K562 (cell line): ENCODE data around the gene GCK. TPM values are rescaled to one million over a fixed set of nuclear protein-coding genes. Genes with fewer than 3 reads are reported as not detected.

Experiments
- GABPA ChIP-seq: fragments of 200-800 bp; sonication (Bioruptor generic); conservative IDR thresholded peaks from 2 replicates; pipeline ENCODE4 v1.6.1; 2016; ENCODE audit warnings: low read depth, missing genetic modification characterization, missing compliant biosample characterization
- GATAD2A ChIP-seq: fragments of 450-650 bp; IDR thresholded peaks from 2 replicates; pipeline ENCODE4 v1.6.1; 2017
- GTF2E2 ChIP-seq: fragments of 200-800 bp; sonication (Bioruptor generic); IDR thresholded peaks from 2 replicates; pipeline ENCODE4 v1.6.1; 2016; ENCODE audit warnings: missing genetic modification characterization, missing compliant biosample characterization
- HCFC1 ChIP-seq: IDR thresholded peaks from 2 replicates; pipeline ENCODE4 v1.6.1; 2012; ENCODE audit warnings: low read depth, low read length, improper control_type of control experiment
- MAFF ChIP-seq: IDR thresholded peaks from 2 replicates; pipeline ENCODE4 v1.6.1; 2012; ENCODE audit warnings: low read length, improper control_type of control experiment
- POLR2B ChIP-seq: fragments of 450-650 bp; IDR thresholded peaks from 2 replicates; pipeline ENCODE4 v1.6.1; 2018; ENCODE audit warnings: low read depth; ENCODE audit not compliant: partially characterized antibody
- SIRT6 ChIP-seq: IDR thresholded peaks from one replicate; pipeline ENCODE4 v1.6.1; 2012; ENCODE audit warnings: low read depth, mild to moderate bottlenecking, control low read depth, inconsistent platforms, low read length, moderate library complexity
- STAT5B ChIP-seq: fragments of 250-450 bp; sonication (Bioruptor Pico); IDR thresholded peaks from 2 replicates; pipeline ENCODE4 v1.8.0; 2021; ENCODE audit warnings: mild to moderate bottlenecking, inconsistent platforms
- YY1 ChIP-seq, 3 experiments: IDR thresholded peaks; 2 replicates each; pipeline ENCODE4 v1.6.1; 2011; ENCODE audit warnings: low read length in 2 of 3, mild to moderate bottlenecking in 2 of 3, moderate library complexity in 2 of 3, borderline replicate concordance in 1 of 3, control low read depth in 1 of 3, low read depth in 1 of 3; ENCODE audit not compliant: insufficient read depth in 3 of 3, insufficient replicate concordance in 2 of 3, control insufficient read depth in 1 of 3, insufficient read length in 1 of 3; ENCODE audit errors: extremely low read depth in 1 of 3
- ZBTB17 ChIP-seq: fragments of 450-650 bp; formaldehyde crosslinking; IDR thresholded peaks from 2 replicates; pipeline ENCODE4 v1.4.0; 2020; ENCODE audit warnings: mild to moderate bottlenecking
- ZNF165 ChIP-seq: fragments of 250-450 bp; sonication (Bioruptor Pico); IDR thresholded peaks from 2 replicates; pipeline ENCODE4 v1.4.0; 2020; ENCODE audit warnings: borderline replicate concordance
- ZNF232 ChIP-seq: sonication (generic); formaldehyde crosslinking; IDR thresholded peaks from 2 replicates; pipeline ENCODE4 v1.8.0; 2022; ENCODE audit warnings: mild to moderate bottlenecking, missing genetic modification reagents
- ZNF263 ChIP-seq: sonication (generic); formaldehyde crosslinking; IDR thresholded peaks from 2 replicates; pipeline ENCODE4 v1.8.0; 2022; ENCODE audit warnings: mild to moderate bottlenecking, missing genetic modification reagents, borderline replicate concordance
- ZNF717 ChIP-seq: fragments of 250-450 bp; sonication (Bioruptor Pico); IDR thresholded peaks from 2 replicates; pipeline ENCODE4 v1.5.0; 2021
- polyA plus RNA-seq, 8 experiments: library from polyadenylated mRNA; depleted of rRNA in 4 of 8; stranded (reverse) in 5 of 8; unstranded in 3 of 8; fragments of >200 nt; fragmentation: Nextera tagmentation in 2 of 8; fragmentation: Illumina TruSeq in 1 of 8; extraction: Ambion mirVana in 2 of 8; extraction: Trizol in 1 of 8; gene quantifications; 2 replicates each; pipeline versions ENCODE4 v1.2.1 to v1.2.3, GENCODE V29; 2011 to 2014; ENCODE audit warnings: inconsistent platforms in 1 of 8, missing spikeins in 1 of 8
- total RNA-seq, 7 experiments: library from RNA; depleted of rRNA in 6 of 7; stranded (reverse); fragments of >200 nt in 6 of 7; fragmentation: Illumina TruSeq in 2 of 7; extraction: Trizol in 2 of 7; gene quantifications; 2 replicates each; pipeline versions ENCODE4 v1.2.1 to v1.2.3, GENCODE V29; 2011 to 2021; ENCODE audit warnings: low replicate concordance in 1 of 7
- TF ChIP-seq, protein P1 (sequence below): fragments of 250-450 bp; sonication (Bioruptor Pico); IDR thresholded peaks from 2 replicates; pipeline ENCODE4 v1.5.0; 2021
- TF ChIP-seq, protein P2 (sequence below), 3 experiments: fragments of 200-800 bp in 1 of 3; fragments of 250-450 bp in 1 of 3; fragments of 450-650 bp in 1 of 3; sonication (Bioruptor Pico) in 1 of 3; sonication (Bioruptor generic) in 1 of 3; formaldehyde crosslinking in 1 of 3; IDR thresholded peaks; 2 replicates each; pipeline versions ENCODE4 v1.6.1 to v1.8.0; 2016 to 2022; ENCODE audit warnings: mild to moderate bottlenecking in 2 of 3, missing genetic modification characterization in 2 of 3, missing compliant biosample characterization in 1 of 3, moderate library complexity in 1 of 3
- TF ChIP-seq, protein P3 (sequence below): sonication (generic); formaldehyde crosslinking; IDR thresholded peaks from 2 replicates; pipeline ENCODE4 v1.4.0; 2020; ENCODE audit warnings: mild to moderate bottlenecking, missing genetic modification reagents
- TF ChIP-seq, protein P4 (sequence below): fragments of 450-650 bp; IDR thresholded peaks from 2 replicates; pipeline ENCODE4 v1.6.1; 2016; ENCODE audit warnings: mild to moderate bottlenecking

Gene GCK
- total and polyA plus RNA-seq, 9 of the 15 experiments (the other 6 are each of a cell fraction or from before 2014, with no cell fraction given), result 0.11 to 0.55 (median 0.16) TPM; not detected in 3

DNA sequence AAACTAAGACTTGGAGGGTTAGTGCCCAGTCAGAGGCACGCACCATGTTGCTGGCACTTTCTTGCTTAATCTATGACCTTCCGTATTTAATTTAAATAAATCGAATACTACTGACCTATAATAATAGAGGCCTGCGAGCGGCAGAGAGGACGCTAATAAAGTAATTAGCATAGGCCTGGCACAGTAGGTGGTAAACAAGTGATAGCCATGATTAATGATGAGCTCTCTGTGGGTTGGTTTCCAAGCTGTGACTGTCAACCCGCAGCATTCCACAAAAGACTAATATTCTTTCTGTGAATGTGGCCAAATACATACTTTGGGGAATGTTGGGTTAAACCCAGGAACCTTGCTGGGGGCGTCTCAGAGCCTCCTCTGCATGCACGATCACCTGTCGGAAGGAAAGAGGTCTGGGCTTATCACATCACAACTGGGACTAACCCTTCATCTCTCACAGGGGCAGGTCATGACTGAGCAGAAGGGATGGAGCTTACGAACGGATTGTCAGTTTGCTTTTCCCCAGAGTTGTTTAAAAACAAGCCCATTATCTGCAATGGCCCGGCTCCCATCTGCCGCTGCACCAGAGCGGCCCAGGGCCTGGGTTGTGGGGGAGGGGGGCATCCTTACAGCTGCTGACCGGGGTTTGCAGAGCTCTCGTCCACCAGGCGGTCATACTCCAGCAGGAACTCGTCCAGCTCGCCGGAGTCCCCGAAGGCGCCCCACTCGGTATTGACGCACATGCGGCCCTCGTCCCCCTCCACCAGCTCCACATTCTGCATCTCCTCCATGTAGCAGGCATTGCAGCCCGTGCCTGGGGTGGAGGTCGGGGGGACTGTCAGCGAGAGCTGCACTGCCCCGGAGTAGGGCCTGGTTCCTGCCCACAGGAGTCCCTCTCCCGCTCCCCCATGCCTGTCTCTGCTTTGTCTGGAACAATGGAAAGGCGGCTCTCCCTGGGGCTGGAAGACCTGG, 41.9 kb downstream of the GCK start (continued):
- TF ChIP-seq GATAD2A (no peak), SIRT6 (no peak), GTF2E2 (tag) (no peak), ZNF232 (no peak), ZNF165 (CRISPR knock-in tag) (no peak), GABPA (tag) (no peak), STAT5B (no peak), MAFF (no peak; the same call in 1 of the 2 replicates), ZBTB17 (CRISPR knock-in tag) (no peak), YY1 (IDR thresholded peaks at IDR 0.05; ENCODE audit: borderline replicate concordance in 1 of 3, control insufficient read depth in 1 of 3, extremely low read depth in 1 of 3, insufficient read depth in 3 of 3, insufficient read length in 1 of 3, insufficient replicate concordance in 2 of 3, low read depth in 1 of 3, low read length in 2 of 3) (peak in 2 of 3 experiments; percentile 9 to 47), ZNF263 (CRISPR knock-in tag) (no peak), ZNF717 (CRISPR knock-in tag) (no peak), HCFC1 (no peak), POLR2B (no peak)
- TF ChIP-seq, protein P1, sequence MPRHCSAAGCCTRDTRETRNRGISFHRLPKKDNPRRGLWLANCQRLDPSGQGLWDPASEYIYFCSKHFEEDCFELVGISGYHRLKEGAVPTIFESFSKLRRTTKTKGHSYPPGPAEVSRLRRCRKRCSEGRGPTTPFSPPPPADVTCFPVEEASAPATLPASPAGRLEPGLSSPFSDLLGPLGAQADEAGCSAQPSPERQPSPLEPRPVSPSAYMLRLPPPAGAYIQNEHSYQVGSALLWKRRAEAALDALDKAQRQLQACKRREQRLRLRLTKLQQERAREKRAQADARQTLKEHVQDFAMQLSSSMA (CRISPR knock-in tag), result no peak
- TF ChIP-seq, protein P2, sequence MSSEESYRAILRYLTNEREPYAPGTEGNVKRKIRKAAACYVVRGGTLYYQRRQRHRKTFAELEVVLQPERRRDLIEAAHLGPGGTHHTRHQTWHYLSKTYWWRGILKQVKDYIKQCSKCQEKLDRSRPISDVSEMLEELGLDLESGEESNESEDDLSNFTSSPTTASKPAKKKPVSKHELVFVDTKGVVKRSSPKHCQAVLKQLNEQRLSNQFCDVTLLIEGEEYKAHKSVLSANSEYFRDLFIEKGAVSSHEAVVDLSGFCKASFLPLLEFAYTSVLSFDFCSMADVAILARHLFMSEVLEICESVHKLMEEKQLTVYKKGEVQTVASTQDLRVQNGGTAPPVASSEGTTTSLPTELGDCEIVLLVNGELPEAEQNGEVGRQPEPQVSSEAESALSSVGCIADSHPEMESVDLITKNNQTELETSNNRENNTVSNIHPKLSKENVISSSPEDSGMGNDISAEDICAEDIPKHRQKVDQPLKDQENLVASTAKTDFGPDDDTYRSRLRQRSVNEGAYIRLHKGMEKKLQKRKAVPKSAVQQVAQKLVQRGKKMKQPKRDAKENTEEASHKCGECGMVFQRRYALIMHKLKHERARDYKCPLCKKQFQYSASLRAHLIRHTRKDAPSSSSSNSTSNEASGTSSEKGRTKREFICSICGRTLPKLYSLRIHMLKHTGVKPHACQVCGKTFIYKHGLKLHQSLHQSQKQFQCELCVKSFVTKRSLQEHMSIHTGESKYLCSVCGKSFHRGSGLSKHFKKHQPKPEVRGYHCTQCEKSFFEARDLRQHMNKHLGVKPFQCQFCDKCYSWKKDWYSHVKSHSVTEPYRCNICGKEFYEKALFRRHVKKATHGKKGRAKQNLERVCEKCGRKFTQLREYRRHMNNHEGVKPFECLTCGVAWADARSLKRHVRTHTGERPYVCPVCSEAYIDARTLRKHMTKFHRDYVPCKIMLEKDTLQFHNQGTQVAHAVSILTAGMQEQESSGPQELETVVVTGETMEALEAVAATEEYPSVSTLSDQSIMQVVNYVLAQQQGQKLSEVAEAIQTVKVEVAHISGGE (CRISPR knock-in tag; IDR thresholded peaks at IDR 0.05), result peak in 1 of 3 experiments; percentile 76; a peak in 2 of 6 replicates
- TF ChIP-seq, protein P3, sequence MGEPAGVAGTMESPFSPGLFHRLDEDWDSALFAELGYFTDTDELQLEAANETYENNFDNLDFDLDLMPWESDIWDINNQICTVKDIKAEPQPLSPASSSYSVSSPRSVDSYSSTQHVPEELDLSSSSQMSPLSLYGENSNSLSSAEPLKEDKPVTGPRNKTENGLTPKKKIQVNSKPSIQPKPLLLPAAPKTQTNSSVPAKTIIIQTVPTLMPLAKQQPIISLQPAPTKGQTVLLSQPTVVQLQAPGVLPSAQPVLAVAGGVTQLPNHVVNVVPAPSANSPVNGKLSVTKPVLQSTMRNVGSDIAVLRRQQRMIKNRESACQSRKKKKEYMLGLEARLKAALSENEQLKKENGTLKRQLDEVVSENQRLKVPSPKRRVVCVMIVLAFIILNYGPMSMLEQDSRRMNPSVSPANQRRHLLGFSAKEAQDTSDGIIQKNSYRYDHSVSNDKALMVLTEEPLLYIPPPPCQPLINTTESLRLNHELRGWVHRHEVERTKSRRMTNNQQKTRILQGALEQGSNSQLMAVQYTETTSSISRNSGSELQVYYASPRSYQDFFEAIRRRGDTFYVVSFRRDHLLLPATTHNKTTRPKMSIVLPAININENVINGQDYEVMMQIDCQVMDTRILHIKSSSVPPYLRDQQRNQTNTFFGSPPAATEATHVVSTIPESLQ (CRISPR knock-in tag), result no peak
- TF ChIP-seq, protein P4, sequence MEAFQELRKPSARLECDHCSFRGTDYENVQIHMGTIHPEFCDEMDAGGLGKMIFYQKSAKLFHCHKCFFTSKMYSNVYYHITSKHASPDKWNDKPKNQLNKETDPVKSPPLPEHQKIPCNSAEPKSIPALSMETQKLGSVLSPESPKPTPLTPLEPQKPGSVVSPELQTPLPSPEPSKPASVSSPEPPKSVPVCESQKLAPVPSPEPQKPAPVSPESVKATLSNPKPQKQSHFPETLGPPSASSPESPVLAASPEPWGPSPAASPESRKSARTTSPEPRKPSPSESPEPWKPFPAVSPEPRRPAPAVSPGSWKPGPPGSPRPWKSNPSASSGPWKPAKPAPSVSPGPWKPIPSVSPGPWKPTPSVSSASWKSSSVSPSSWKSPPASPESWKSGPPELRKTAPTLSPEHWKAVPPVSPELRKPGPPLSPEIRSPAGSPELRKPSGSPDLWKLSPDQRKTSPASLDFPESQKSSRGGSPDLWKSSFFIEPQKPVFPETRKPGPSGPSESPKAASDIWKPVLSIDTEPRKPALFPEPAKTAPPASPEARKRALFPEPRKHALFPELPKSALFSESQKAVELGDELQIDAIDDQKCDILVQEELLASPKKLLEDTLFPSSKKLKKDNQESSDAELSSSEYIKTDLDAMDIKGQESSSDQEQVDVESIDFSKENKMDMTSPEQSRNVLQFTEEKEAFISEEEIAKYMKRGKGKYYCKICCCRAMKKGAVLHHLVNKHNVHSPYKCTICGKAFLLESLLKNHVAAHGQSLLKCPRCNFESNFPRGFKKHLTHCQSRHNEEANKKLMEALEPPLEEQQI, result no peak
